SKM-1 (cell line): ENCODE results near the gene TRIP4.
"Not testable (repeated sequence)": the region's sequence is repeated elsewhere in the genome, so short reads cannot be mapped to it uniquely, and the experiment has no call there.

Experiments used
- DNase-seq: peaks from one replicate; lab custom pipeline; 2025; ENCODE audit not compliant: unreplicated experiment; lab: John Stamatoyannopoulos, UW

TRIP4 gene

GRCh38 chr15:64387562-64388168 is at the start of gene TRIP4:
Gene TRIP4 (plus strand): TSS chr15:64387836. CDS start chr15:64387864, 28 bp downstream.
- peak; percentile 97 for DNase-seq

- no peak for DNase-seq
Observed at GRCh38 chr15:64340355-64340754, 47.3 kb upstream of the TRIP4 start.

GRCh38 chr15:64341961-64342360 is 45.7 kb upstream of the TRIP4 start:
- DNase-seq: no peak

GRCh38 chr15:64343222-64343621 is 44.4 kb upstream of the TRIP4 start:
- no peak for DNase-seq

- DNase-seq: no peak
Observed at GRCh38 chr15:64343841-64344240, 43.8 kb upstream of the TRIP4 start.

- DNase-seq: no peak
Observed at GRCh38 chr15:64344651-64345294, 42.9 kb upstream of the TRIP4 start.

- not testable (repeated sequence) for DNase-seq
Observed at GRCh38 chr15:64346242-64346641, 41.4 kb upstream of the TRIP4 start.

- DNase-seq: no peak
Observed at GRCh38 chr15:64348455-64348854, 39.2 kb upstream of the TRIP4 start.

GRCh38 chr15:64349375-64349774 is 38.3 kb upstream of the TRIP4 start:
- no peak for DNase-seq

- no peak for DNase-seq
Observed at GRCh38 chr15:64351265-64351664, 36.4 kb upstream of the TRIP4 start.

- DNase-seq: no peak
Observed at GRCh38 chr15:64354688-64355344, 32.8 kb upstream of the TRIP4 start.

- DNase-seq: no peak
Observed at GRCh38 chr15:64355348-64355943, 32.2 kb upstream of the TRIP4 start.

GRCh38 chr15:64355944-64356709 is 31.5 kb upstream of the TRIP4 start, which contains the start of gene CSNK1G1:
Gene CSNK1G1 (minus strand): TSS chr15:64356173. CDS start chr15:64300499, 55,674 bp downstream.
- DNase-seq: peak; percentile 92

GRCh38 chr15:64356710-64357040 is 31.0 kb upstream of the TRIP4 start:
- DNase-seq: no peak

- DNase-seq: no peak
Observed at GRCh38 chr15:64361259-64361658, 26.4 kb upstream of the TRIP4 start.

GRCh38 chr15:64369078-64369607 is 18.5 kb upstream of the TRIP4 start:
- no peak for DNase-seq

- DNase-seq: not testable (repeated sequence)
Observed at GRCh38 chr15:64371383-64371782, 16.3 kb upstream of the TRIP4 start.

GRCh38 chr15:64373360-64373759 is 14.3 kb upstream of the TRIP4 start:
- DNase-seq: no peak

GRCh38 chr15:64379216-64379960 is 8.2 kb upstream of the TRIP4 start:
- no peak for DNase-seq
